GM19240 (cell line): ENCODE measurements around the gene SELPLG.
"Not testable (repeated sequence)": the region's sequence is repeated elsewhere in the genome, so short reads cannot be mapped to it uniquely, and the experiment has no call there.

Source experiments
- DNase-seq: peaks from one replicate; pipeline ENCODE4 v3.0.0; 2011; ENCODE audit warnings: low spot score; ENCODE audit not compliant: insufficient read length

Gene SELPLG

GRCh38 chr12:108656247-108656646, 22.6 kb upstream of the SELPLG start:
- not testable (repeated sequence) for DNase-seq

- not testable (repeated sequence) for DNase-seq
These were observed 22.1 kb upstream of the SELPLG start for GRCh38 chr12:108655812-108656175.

GRCh38 chr12:108654622-108655021, 20.9 kb upstream of the SELPLG start:
- not testable (repeated sequence) for DNase-seq

GRCh38 chr12:108653922-108654321, 20.2 kb upstream of the SELPLG start:
- DNase-seq: no peak

GRCh38 chr12:108653082-108653516, 19.4 kb upstream of the SELPLG start:
- DNase-seq: no peak

GRCh38 chr12:108650083-108650482, 16.4 kb upstream of the SELPLG start:
- DNase-seq: no peak

GRCh38 chr12:108649669-108650068, 16.0 kb upstream of the SELPLG start:
- DNase-seq: no peak

- DNase-seq: no peak
These were observed 15.4 kb upstream of the SELPLG start for GRCh38 chr12:108649126-108649525.

- DNase-seq: no peak
These were observed 14.7 kb upstream of the SELPLG start for GRCh38 chr12:108648371-108648770.

- DNase-seq: no peak
These were observed 14.0 kb upstream of the SELPLG start for GRCh38 chr12:108647585-108648287.

- DNase-seq: no peak
These were observed 13.2 kb upstream of the SELPLG start for GRCh38 chr12:108646600-108647579.

GRCh38 chr12:108645686-108646599, 12.2 kb upstream of the SELPLG start:
- DNase-seq: no peak

GRCh38 chr12:108644811-108645120, 11.1 kb upstream of the SELPLG start:
- DNase-seq: no peak

- DNase-seq: no peak
These were observed 10.5 kb upstream of the SELPLG start for GRCh38 chr12:108643941-108644810.

- DNase-seq: no peak
These were observed 9.4 kb upstream of the SELPLG start for GRCh38 chr12:108642899-108643654.

- DNase-seq: no peak
These were observed 8.7 kb upstream of the SELPLG start for GRCh38 chr12:108642269-108642870.

GRCh38 chr12:108641446-108642268, 8.0 kb upstream of the SELPLG start:
- DNase-seq: no peak

- no peak for DNase-seq
These were observed 7.2 kb upstream of the SELPLG start for GRCh38 chr12:108640802-108641445.
